Right lobe of liver (tissue), 4 donors: Measurements from ENCODE around the gene COL2A1.

Experiments
- CTCF ChIP-seq, 4 donors: fragments of 200-600 bp in 3 of 4; fragments of 450-650 bp in 1 of 4; IDR thresholded peaks; one replicate each; pipeline versions ENCODE4 v1.5.1 to v1.8.0; 2016 to 2022; ENCODE audit warnings: antibody characterized with exemption in 4 of 4, mild to moderate bottlenecking in 2 of 4
- POLR2A ChIP-seq: fragments of 450-650 bp; IDR thresholded peaks from one replicate; pipeline ENCODE4 v1.6.1; 2017; ENCODE audit warnings: antibody characterized with exemption, mild to moderate bottlenecking
- donor health status: DM: no; HTN: no; CAD: no.
- donor health status: DM: no; HTN: no; CAD: no.
- donor health status: DM: no; HTN: yes; CAD: no.

GRCh38 chr12:48022180-48022521 is 17.9 kb upstream of the COL2A1 start:
- no peak for TF ChIP-seq CTCF (IDR thresholded peaks at IDR 0.05)
- no peak for TF ChIP-seq POLR2A
